DND-41 (cell line): ENCODE data around the gene GAB4.

Experiments
- CTCF ChIP-seq: IDR thresholded peaks from 2 replicates; pipeline ENCODE4 v1.5.1; 2012; ENCODE audit warnings: borderline replicate concordance, low read length, moderate library complexity, mild to moderate bottlenecking; ENCODE audit not compliant: poor library complexity, severe bottlenecking; ENCODE audit errors: extremely low read depth
- EZH2 ChIP-seq: IDR thresholded peaks from 3 replicates; pipeline ENCODE4 v1.6.1; 2012; ENCODE audit warnings: borderline replicate concordance, low read depth, mild to moderate bottlenecking, moderate library complexity, low read length, inconsistent platforms; ENCODE audit not compliant: severe bottlenecking

- TF ChIP-seq CTCF (no peak), EZH2 (no peak)
These were observed 35.7 kb downstream of the GAB4 start for GRCh38 chr22:16972311-16972710.
